ENCODE measurements around the gene MRGPRX3.

The MRGPRX3 gene

GRCh38 chr11:18140145-18140544 lies 7.8 kb downstream of the MRGPRX3 start:
- TF ChIP-seq CTCF (IDR thresholded peaks at IDR 0.05) = no peak

- no peak for TF ChIP-seq CTCF (IDR thresholded peaks at IDR 0.05)
These were observed 11.9 kb downstream of the MRGPRX3 start for GRCh38 chr11:18144243-18144642.

GRCh38 chr11:18145025-18145424 lies 12.7 kb downstream of the MRGPRX3 start:
- peak; percentile 43 for TF ChIP-seq CTCF (IDR thresholded peaks at IDR 0.05)

- no peak for TF ChIP-seq CTCF (IDR thresholded peaks at IDR 0.05)
These were observed 13.5 kb downstream of the MRGPRX3 start for GRCh38 chr11:18145837-18146236.

GRCh38 chr11:18151581-18151980 lies 19.2 kb downstream of the MRGPRX3 start:
- no peak for TF ChIP-seq CTCF (IDR thresholded peaks at IDR 0.05)

GRCh38 chr11:18168372-18168771 lies 36.0 kb downstream of the MRGPRX3 start:
- no peak for TF ChIP-seq CTCF (IDR thresholded peaks at IDR 0.05)

- TF ChIP-seq CTCF (IDR thresholded peaks at IDR 0.05) = peak; percentile 48; the same call in 1 of the 2 replicates
These were observed 39.1 kb downstream of the MRGPRX3 start for GRCh38 chr11:18171377-18172000.

- TF ChIP-seq CTCF (IDR thresholded peaks at IDR 0.05) = no peak
These were observed 40.3 kb downstream of the MRGPRX3 start, which contains the start of gene MRGPRX4 for GRCh38 chr11:18172666-18173065. MRGPRX4 (plus strand) TSS chr11:18172837; CDS start chr11:18173257, 420 bp downstream.
